CD4-positive, alpha-beta T cell (primary cell): ENCODE data around the gene TIGD1. TPM values are rescaled to one million over a fixed set of nuclear protein-coding genes. Genes with fewer than 3 reads are reported as not detected.

ENCODE experiments used
- ATAC-seq: fragments of 200-7000 bp; cut with Tn5 transposase; one replicate; pipeline ENCODE4 v1.10.0; 2022; ENCODE audit warnings: mild to moderate bottlenecking; ENCODE audit not compliant: poor library complexity
- CTCF ChIA-PET: fragments of 350-600 bp; sonication (Branson Sonifier 250); formaldehyde crosslinking; loops from one replicate; lab custom pipeline; 2021; ENCODE audit warnings: antibody characterized with exemption, inconsistent platforms; lab: Charles Lee
- POLR2A ChIA-PET: fragments of 350-600 bp; sonication (Branson Sonifier 250); formaldehyde crosslinking; loops from one replicate; lab custom pipeline; 2021; ENCODE audit warnings: antibody characterized with exemption, inconsistent platforms; lab: Charles Lee
- DNase-seq, 14 experiments: peaks; one replicate each; pipeline ENCODE4 v3.0.0-alpha.2; 2013 to 2020; ENCODE audit warnings: mixed read lengths in 2 of 14
- H3K27ac ChIP-seq, 2 donors: one replicate each; pipeline versions ENCODE4 v1.5.1 to v1.7.0; 2013; ENCODE audit warnings: low read length in 2 of 2, low read depth in 1 of 2, mild to moderate bottlenecking in 1 of 2
- H3K27me3 ChIP-seq, 2 experiments: 1 replicate in 1 of 2; 2 replicates in 1 of 2; pipeline versions ENCODE4 v1.6.1 to v1.7.0; 2013; ENCODE audit warnings: low read length in 2 of 2, control low read depth in 1 of 2, mild to moderate bottlenecking in 1 of 2, moderate library complexity in 1 of 2; ENCODE audit not compliant: insufficient read depth in 2 of 2, control insufficient read depth in 1 of 2
- H3K36me3 ChIP-seq: one replicate; pipeline ENCODE4 v1.6.1; 2013; ENCODE audit warnings: low read length, control low read depth; ENCODE audit not compliant: insufficient read depth
- H3K4me1 ChIP-seq: one replicate; pipeline ENCODE4 v1.6.1; 2013; ENCODE audit warnings: low read length, control low read depth; ENCODE audit not compliant: insufficient read depth
- H3K4me3 ChIP-seq: one replicate; pipeline ENCODE4 v1.5.1; 2013; ENCODE audit warnings: mild to moderate bottlenecking, low read length, moderate library complexity
- H3K9me3 ChIP-seq, 2 experiments: 1 replicate in 1 of 2; 2 replicates in 1 of 2; pipeline versions ENCODE4 v1.6.1 to v1.7.0; 2013; ENCODE audit warnings: low read length in 2 of 2, mild to moderate bottlenecking in 2 of 2, control low read depth in 1 of 2, moderate library complexity in 1 of 2; ENCODE audit not compliant: control insufficient read depth in 1 of 2, insufficient read depth in 1 of 2
- H3K27ac Mint-ChIP-seq: one replicate; pipeline ENCODE4 v1.8.0; 2020; ENCODE audit warnings: mixed read lengths
- H3K27me3 Mint-ChIP-seq: one replicate; pipeline ENCODE4 v1.8.0; 2021; ENCODE audit warnings: mixed read lengths
- H3K36me3 Mint-ChIP-seq: one replicate; pipeline ENCODE4 v1.8.0; 2021; ENCODE audit warnings: low read depth, mixed read lengths
- H3K4me1 Mint-ChIP-seq: one replicate; pipeline ENCODE4 v1.8.0; 2021; ENCODE audit warnings: low read depth, mixed read lengths
- H3K4me3 Mint-ChIP-seq: one replicate; pipeline ENCODE4 v1.8.0; 2020; ENCODE audit warnings: mild to moderate bottlenecking, mixed read lengths
- H3K9me3 Mint-ChIP-seq: one replicate; pipeline ENCODE4 v1.8.0; 2020; ENCODE audit warnings: mixed read lengths
- intact Hi-C, 2 experiments: fragments of 100-400 bp; cut with DNase I in 1 of 2; cut with micrococcal nuclease in 1 of 2; formaldehyde crosslinking; loops; one replicate each; pipeline versions ENCODE4 v1.15.1 to v1.9.0; 2023 to 2025; cut with DNase I, micrococcal nuclease
- total RNA-seq, 174 experiments: library from RNA in 2 of 174; stranded (reverse) in 2 of 174; gene quantifications; one replicate each; pipeline ENCODE4 v1.2.3 and lab custom pipeline; 2021 to 2026
- TF ChIP-seq, protein P1 (sequence below): fragments of 200-600 bp; IDR thresholded peaks from one replicate; pipeline ENCODE4 v1.8.0; 2022; ENCODE audit warnings: antibody characterized with exemption, mild to moderate bottlenecking

Gene TIGD1
- total RNA-seq, 2 experiments from 2014 or later = 22.1 to 22.2 TPM

DNA sequence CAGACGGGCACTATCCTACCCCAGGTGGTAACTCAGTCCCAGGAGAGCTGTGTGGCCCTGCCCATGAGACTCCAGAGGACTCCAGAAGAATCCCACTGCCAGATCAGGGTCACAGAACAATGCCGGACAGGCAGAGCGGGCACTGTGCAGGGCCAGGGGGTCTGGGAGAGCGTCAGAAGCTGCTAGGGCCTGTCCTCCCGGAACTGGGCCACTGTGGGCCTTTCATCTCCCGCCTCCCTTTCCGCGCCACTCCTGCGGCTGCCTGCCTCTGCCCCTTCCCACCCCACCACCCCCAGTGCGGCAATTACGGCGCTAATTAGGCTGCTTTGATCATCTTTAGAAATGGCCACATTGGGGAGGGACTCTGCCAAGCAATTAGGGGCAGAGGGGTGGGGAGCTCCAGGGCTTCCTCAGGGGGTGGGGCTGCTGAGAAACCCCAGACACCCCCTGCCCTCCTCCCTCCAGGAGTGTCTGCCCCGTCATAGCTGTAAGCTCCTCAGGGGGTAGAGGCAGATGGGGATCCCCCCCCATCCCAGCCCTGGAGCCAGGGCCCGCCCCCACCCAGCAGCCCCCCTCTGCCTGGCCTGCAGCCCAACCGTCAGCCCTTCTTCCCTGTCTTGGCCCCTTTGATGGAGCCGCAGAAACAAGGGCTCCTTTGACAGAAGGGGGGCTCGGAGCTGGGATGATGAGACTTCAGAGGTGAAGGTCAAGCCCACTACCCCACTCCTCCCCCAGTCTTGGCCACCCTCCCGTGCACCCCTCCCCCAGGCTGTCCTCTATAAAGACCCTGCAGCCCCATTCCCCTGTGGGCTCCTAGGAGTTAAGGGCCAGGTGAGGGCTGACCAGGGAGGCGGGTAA is 30.5 kb downstream of the TIGD1 start, which contains the start of gene PRSS56:
Gene PRSS56 (plus strand): TSS at position 808 of the 858 bp plus-strand sequence. CDS start 211 bp downstream, outside the sequence.
- ATAC-seq (no peak), DNase-seq (no peak)
- no peaks in the 10 kb centered on the region for H3K36me3 ChIP-seq
- Mint-ChIP-seq H3K4me1 (peaks cover 6% of the 10 kb centered on the region), H3K27ac (no peak within 1 kb of the TSS), H3K9me3 (no peaks in the 10 kb centered on the region), H3K4me3 (no peak within 1 kb of the TSS), H3K36me3 (no peaks in the 10 kb centered on the region), H3K27me3 (peaks cover 53% of the 10 kb centered on the region)
- H3K4me3 ChIP-seq = no peak within 1 kb of the TSS
- intact Hi-C loops = loop anchor here (5.0 to 10.0 kb wide), 3 partner anchors 83 to 613 kb away; partner anchors contain the start of gene NPPC (in 1 of the 2)
- peaks cover 28% of the 10 kb centered on the region for H3K4me1 ChIP-seq
- ChIA-PET CTCF (no interaction called here), POLR2A (interaction anchor here (1.0 kb wide), 1 partner anchor 30 kb away, joined by 3 read pairs; the partner anchor contains the start of gene TIGD1)
- H3K27ac ChIP-seq = no peak within 1 kb of the TSS
- H3K9me3 ChIP-seq = peaks cover 0 to 21% of the 10 kb centered on the region in 2 experiments
- TF ChIP-seq, protein P1, sequence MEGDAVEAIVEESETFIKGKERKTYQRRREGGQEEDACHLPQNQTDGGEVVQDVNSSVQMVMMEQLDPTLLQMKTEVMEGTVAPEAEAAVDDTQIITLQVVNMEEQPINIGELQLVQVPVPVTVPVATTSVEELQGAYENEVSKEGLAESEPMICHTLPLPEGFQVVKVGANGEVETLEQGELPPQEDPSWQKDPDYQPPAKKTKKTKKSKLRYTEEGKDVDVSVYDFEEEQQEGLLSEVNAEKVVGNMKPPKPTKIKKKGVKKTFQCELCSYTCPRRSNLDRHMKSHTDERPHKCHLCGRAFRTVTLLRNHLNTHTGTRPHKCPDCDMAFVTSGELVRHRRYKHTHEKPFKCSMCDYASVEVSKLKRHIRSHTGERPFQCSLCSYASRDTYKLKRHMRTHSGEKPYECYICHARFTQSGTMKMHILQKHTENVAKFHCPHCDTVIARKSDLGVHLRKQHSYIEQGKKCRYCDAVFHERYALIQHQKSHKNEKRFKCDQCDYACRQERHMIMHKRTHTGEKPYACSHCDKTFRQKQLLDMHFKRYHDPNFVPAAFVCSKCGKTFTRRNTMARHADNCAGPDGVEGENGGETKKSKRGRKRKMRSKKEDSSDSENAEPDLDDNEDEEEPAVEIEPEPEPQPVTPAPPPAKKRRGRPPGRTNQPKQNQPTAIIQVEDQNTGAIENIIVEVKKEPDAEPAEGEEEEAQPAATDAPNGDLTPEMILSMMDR = no peak
- peaks cover 36 to 39% of the 10 kb centered on the region in 2 experiments for H3K27me3 ChIP-seq

DNA sequence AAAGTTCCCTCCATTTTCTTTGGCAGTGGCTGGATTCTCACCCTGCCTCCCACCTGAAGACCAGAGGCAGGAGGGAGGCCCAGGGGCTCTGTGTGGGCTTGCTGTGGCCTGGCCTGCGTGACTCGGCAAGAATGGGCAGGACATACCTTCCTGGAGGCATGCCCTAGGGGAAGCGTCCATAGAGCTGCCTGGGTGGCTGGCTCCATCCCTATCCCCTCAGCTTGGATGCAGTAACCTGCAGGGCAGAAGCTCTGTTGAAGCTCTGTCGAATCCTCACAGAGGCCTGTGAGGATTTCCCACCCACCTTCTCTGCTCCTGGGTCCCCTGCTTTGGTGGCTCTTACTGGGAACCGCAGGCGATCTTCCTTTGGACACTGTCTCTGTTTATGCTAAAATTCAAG is 31.5 kb downstream of the TIGD1 start:
- ATAC-seq = no peak
- no peaks in the 10 kb centered on the region for H3K9me3 Mint-ChIP-seq
- Histone ChIP-seq H3K27me3 (peaks cover 29% of the 10 kb centered on the region in 2 experiments), H3K36me3 (no peaks in the 10 kb centered on the region), H3K4me1 (peaks cover 22% of the 10 kb centered on the region), H3K4me3 (no peak overlapping the region), H3K27ac (no peak overlapping the region), H3K9me3 (peaks cover 0 to 18% of the 10 kb centered on the region in 2 experiments)
- no peak overlapping the region for H3K27ac Mint-ChIP-seq
- TF ChIP-seq, protein P1 = no peak
- no peaks in the 10 kb centered on the region for H3K36me3 Mint-ChIP-seq
- H3K4me1 Mint-ChIP-seq = peaks cover 6% of the 10 kb centered on the region
- H3K4me3 Mint-ChIP-seq = no peak overlapping the region
- ChIA-PET CTCF (no interaction called here), POLR2A (interaction anchor here (0.6 kb wide), 1 partner anchor 32 kb away, joined by 3 read pairs; the partner anchor contains the start of genes EIF4E2 and TIGD1)
- peaks cover 45% of the 10 kb centered on the region for H3K27me3 Mint-ChIP-seq
- no peak for DNase-seq
- intact Hi-C loops = no loop called here

DNA sequence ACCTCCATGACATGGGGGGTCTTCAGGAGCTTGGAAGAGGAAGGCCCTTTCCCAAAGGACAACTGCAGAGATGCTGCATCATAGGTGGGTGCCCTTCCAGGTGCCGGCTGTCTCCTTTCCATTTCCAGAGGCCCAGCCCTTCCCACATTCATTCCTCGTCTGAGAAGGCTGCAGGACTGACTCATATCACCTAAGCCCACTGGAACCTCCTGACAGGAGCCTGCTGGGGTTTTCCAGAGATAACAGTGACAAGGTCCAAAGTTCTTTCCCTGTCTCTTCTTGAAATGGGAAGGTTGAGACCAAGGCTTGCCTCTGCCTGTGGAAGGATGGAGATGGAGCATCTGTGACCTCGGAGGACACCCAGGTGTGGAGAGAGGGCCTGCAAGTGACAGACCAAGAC is 33.8 kb downstream of the TIGD1 start:
- ATAC-seq = no peak
- ChIA-PET CTCF (no interaction called here), POLR2A (interaction anchor here (0.8 kb wide), 1 partner anchor 34 kb away, joined by 3 read pairs; the partner anchor contains the start of genes EIF4E2 and TIGD1)
- Mint-ChIP-seq H3K36me3 (no peaks in the 10 kb centered on the region), H3K4me3 (no peak overlapping the region), H3K9me3 (no peaks in the 10 kb centered on the region), H3K4me1 (no peaks in the 10 kb centered on the region), H3K27ac (no peak overlapping the region), H3K27me3 (peaks cover 34% of the 10 kb centered on the region)
- peaks cover 0 to 7% of the 10 kb centered on the region in 2 experiments for H3K9me3 ChIP-seq
- no peak overlapping the region for H3K27ac ChIP-seq
- H3K36me3 ChIP-seq = no peaks in the 10 kb centered on the region
- peaks cover 9 to 14% of the 10 kb centered on the region in 2 experiments for H3K27me3 ChIP-seq
- H3K4me1 ChIP-seq = peaks cover 1% of the 10 kb centered on the region
- intact Hi-C loops = no loop called here
- H3K4me3 ChIP-seq = no peak overlapping the region
- DNase-seq = no peak
- TF ChIP-seq, protein P1 = no peak
